K562 (cell line): ENCODE measurements around the gene DAPK3. TPM values are rescaled to one million over a fixed set of nuclear protein-coding genes. Genes with fewer than 3 reads are reported as not detected.

Experiments used
- CCNT2 ChIP-seq: IDR thresholded peaks from 2 replicates; pipeline ENCODE4 v1.6.1; 2011; ENCODE audit warnings: borderline replicate concordance, low read depth, mild to moderate bottlenecking, moderate library complexity, mixed read lengths, low read length; ENCODE audit not compliant: insufficient read length; ENCODE audit errors: extremely low read depth
- CGGBP1 ChIP-seq: fragments of 250-450 bp; sonication (Bioruptor Pico); IDR thresholded peaks from 2 replicates; pipeline ENCODE4 v1.9.0; 2021; ENCODE audit warnings: mild to moderate bottlenecking
- GABPB2 ChIP-seq: fragments of 250-450 bp; sonication (Bioruptor Pico); conservative IDR thresholded peaks from 2 replicates; pipeline ENCODE4 v1.5.1; 2021; ENCODE audit warnings: mild to moderate bottlenecking
- GATA2 ChIP-seq: sonication (generic); formaldehyde crosslinking; IDR thresholded peaks from 2 replicates; pipeline ENCODE4 v1.4.0; 2020; ENCODE audit warnings: mild to moderate bottlenecking, missing genetic modification reagents
- HEY1 ChIP-seq: fragments of 250-450 bp; sonication (Bioruptor Pico); IDR thresholded peaks from 2 replicates; pipeline ENCODE4 v1.5.0; 2020; ENCODE audit warnings: mild to moderate bottlenecking, moderate library complexity, borderline replicate concordance
- KDM5B ChIP-seq: fragments of 200-600 bp; sonication (generic); IDR thresholded peaks from 2 replicates; pipeline ENCODE4 v1.6.1; 2012; ENCODE audit warnings: low read depth, mild to moderate bottlenecking, moderate library complexity, low read length, control low read depth, inconsistent platforms; ENCODE audit not compliant: insufficient replicate concordance
- POLR2B ChIP-seq: fragments of 450-650 bp; IDR thresholded peaks from 2 replicates; pipeline ENCODE4 v1.6.1; 2018; ENCODE audit warnings: low read depth; ENCODE audit not compliant: partially characterized antibody
- RFX1 ChIP-seq: fragments of 450-650 bp; IDR thresholded peaks from 2 replicates; pipeline ENCODE4 v1.6.1; 2016; ENCODE audit warnings: mild to moderate bottlenecking, moderate library complexity
- SIRT6 ChIP-seq: IDR thresholded peaks from one replicate; pipeline ENCODE4 v1.6.1; 2012; ENCODE audit warnings: low read depth, mild to moderate bottlenecking, control low read depth, inconsistent platforms, low read length, moderate library complexity
- SMC3 ChIP-seq: conservative IDR thresholded peaks from 2 replicates; pipeline ENCODE4 v1.6.1; 2011; ENCODE audit warnings: low read depth, low read length, improper control_type of control experiment; ENCODE audit not compliant: insufficient read depth
- SUPT5H ChIP-seq: fragments of 450-650 bp; IDR thresholded peaks from 2 replicates; pipeline ENCODE4 v1.6.1; 2016
- TAF7 ChIP-seq: fragments of 450-650 bp; IDR thresholded peaks from 2 replicates; pipeline ENCODE4 v1.6.1; 2016; ENCODE audit warnings: missing genetic modification characterization, missing compliant biosample characterization
- TEAD2 ChIP-seq: fragments of 450-650 bp; IDR thresholded peaks from 2 replicates; pipeline ENCODE4 v1.6.1; 2016; ENCODE audit warnings: missing genetic modification characterization, control low read depth, missing compliant biosample characterization
- ZBTB33 ChIP-seq: sonication (generic); formaldehyde crosslinking; IDR thresholded peaks from 2 replicates; pipeline ENCODE4 v1.8.1; 2023; ENCODE audit warnings: mild to moderate bottlenecking, missing genetic modification reagents
- ZNF79 ChIP-seq: fragments of 250-450 bp; sonication (Bioruptor Pico); IDR thresholded peaks from 2 replicates; pipeline ENCODE4 v1.4.0; 2020; ENCODE audit warnings: low read depth, mild to moderate bottlenecking, moderate library complexity
- polyA plus RNA-seq, 8 experiments: library from polyadenylated mRNA; depleted of rRNA in 4 of 8; stranded (reverse) in 5 of 8; unstranded in 3 of 8; fragments of >200 nt; fragmentation: Nextera tagmentation in 2 of 8; fragmentation: Illumina TruSeq in 1 of 8; extraction: Ambion mirVana in 2 of 8; extraction: Trizol in 1 of 8; gene quantifications; 2 replicates each; pipeline versions ENCODE4 v1.2.1 to v1.2.3, GENCODE V29; 2011 to 2014; ENCODE audit warnings: inconsistent platforms in 1 of 8, missing spikeins in 1 of 8
- total RNA-seq, 7 experiments: library from RNA; depleted of rRNA in 6 of 7; stranded (reverse); fragments of >200 nt in 6 of 7; fragmentation: Illumina TruSeq in 2 of 7; extraction: Trizol in 2 of 7; gene quantifications; 2 replicates each; pipeline versions ENCODE4 v1.2.1 to v1.2.3, GENCODE V29; 2011 to 2021; ENCODE audit warnings: low replicate concordance in 1 of 7
- TF ChIP-seq, protein P1 (sequence below), 2 experiments: fragments of 450-650 bp in 1 of 2; IDR thresholded peaks; 2 replicates each; pipeline ENCODE4 v1.6.1; 2011 to 2017; ENCODE audit warnings: low read depth in 2 of 2, antibody characterized with exemption in 1 of 2, borderline replicate concordance in 1 of 2, low read length in 1 of 2, mild to moderate bottlenecking in 1 of 2, mixed read lengths in 1 of 2; ENCODE audit not compliant: control insufficient read depth in 1 of 2
- TF ChIP-seq, protein P2 (sequence below): fragments of 450-650 bp; IDR thresholded peaks from 2 replicates; pipeline ENCODE4 v1.6.1; 2017; ENCODE audit warnings: antibody characterized with exemption
- TF ChIP-seq, protein P3 (sequence below): fragments of 250-450 bp; sonication (Bioruptor Pico); IDR thresholded peaks from 2 replicates; pipeline ENCODE4 v1.8.0; 2021; ENCODE audit warnings: borderline replicate concordance, mild to moderate bottlenecking, moderate library complexity; ENCODE audit not compliant: poor library complexity, severe bottlenecking
- TF ChIP-seq, protein P4 (sequence below): sonication (generic); formaldehyde crosslinking; IDR thresholded peaks from 2 replicates; pipeline ENCODE4 v1.8.0; 2022; ENCODE audit warnings: mild to moderate bottlenecking, missing genetic modification reagents

The DAPK3 gene
- total and polyA plus RNA-seq, 9 of the 15 experiments (the other 6 are each of a cell fraction or from before 2014, with no cell fraction given) = 0.14 to 63.4 (median 25.0) TPM

- TF ChIP-seq, protein P1, sequence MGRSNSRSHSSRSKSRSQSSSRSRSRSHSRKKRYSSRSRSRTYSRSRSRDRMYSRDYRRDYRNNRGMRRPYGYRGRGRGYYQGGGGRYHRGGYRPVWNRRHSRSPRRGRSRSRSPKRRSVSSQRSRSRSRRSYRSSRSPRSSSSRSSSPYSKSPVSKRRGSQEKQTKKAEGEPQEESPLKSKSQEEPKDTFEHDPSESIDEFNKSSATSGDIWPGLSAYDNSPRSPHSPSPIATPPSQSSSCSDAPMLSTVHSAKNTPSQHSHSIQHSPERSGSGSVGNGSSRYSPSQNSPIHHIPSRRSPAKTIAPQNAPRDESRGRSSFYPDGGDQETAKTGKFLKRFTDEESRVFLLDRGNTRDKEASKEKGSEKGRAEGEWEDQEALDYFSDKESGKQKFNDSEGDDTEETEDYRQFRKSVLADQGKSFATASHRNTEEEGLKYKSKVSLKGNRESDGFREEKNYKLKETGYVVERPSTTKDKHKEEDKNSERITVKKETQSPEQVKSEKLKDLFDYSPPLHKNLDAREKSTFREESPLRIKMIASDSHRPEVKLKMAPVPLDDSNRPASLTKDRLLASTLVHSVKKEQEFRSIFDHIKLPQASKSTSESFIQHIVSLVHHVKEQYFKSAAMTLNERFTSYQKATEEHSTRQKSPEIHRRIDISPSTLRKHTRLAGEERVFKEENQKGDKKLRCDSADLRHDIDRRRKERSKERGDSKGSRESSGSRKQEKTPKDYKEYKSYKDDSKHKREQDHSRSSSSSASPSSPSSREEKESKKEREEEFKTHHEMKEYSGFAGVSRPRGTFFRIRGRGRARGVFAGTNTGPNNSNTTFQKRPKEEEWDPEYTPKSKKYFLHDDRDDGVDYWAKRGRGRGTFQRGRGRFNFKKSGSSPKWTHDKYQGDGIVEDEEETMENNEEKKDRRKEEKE (IDR thresholded peaks at IDR 0.05; ENCODE audit: borderline replicate concordance in 1 of 2, control insufficient read depth in 1 of 2, low read depth in 2 of 2, low read length in 1 of 2) = no peak
- TF ChIP-seq CGGBP1 (CRISPR knock-in tag) = 0 out of 2 replicates have a peak, but pooled peaks have one; percentile 22
- TF ChIP-seq GATA2 (CRISPR knock-in tag) = no peak
- TF ChIP-seq SMC3 = no peak
- TF ChIP-seq CCNT2 = peak; percentile 2
- no peak for TF ChIP-seq SIRT6
- TF ChIP-seq, protein P2, sequence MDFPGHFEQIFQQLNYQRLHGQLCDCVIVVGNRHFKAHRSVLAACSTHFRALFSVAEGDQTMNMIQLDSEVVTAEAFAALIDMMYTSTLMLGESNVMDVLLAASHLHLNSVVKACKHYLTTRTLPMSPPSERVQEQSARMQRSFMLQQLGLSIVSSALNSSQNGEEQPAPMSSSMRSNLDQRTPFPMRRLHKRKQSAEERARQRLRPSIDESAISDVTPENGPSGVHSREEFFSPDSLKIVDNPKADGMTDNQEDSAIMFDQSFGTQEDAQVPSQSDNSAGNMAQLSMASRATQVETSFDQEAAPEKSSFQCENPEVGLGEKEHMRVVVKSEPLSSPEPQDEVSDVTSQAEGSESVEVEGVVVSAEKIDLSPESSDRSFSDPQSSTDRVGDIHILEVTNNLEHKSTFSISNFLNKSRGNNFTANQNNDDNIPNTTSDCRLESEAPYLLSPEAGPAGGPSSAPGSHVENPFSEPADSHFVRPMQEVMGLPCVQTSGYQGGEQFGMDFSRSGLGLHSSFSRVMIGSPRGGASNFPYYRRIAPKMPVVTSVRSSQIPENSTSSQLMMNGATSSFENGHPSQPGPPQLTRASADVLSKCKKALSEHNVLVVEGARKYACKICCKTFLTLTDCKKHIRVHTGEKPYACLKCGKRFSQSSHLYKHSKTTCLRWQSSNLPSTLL = no peak
- TF ChIP-seq SUPT5H = peak; percentile 46; the same call in 1 of the 2 replicates
- TF ChIP-seq, protein P3, sequence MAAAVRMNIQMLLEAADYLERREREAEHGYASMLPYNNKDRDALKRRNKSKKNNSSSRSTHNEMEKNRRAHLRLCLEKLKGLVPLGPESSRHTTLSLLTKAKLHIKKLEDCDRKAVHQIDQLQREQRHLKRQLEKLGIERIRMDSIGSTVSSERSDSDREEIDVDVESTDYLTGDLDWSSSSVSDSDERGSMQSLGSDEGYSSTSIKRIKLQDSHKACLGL (CRISPR knock-in tag) = no peak
- TF ChIP-seq RFX1 = no peak
- TF ChIP-seq HEY1 = no peak
- no peak for TF ChIP-seq POLR2B
- TF ChIP-seq TEAD2 (tag) = no peak
- no peak for TF ChIP-seq KDM5B
- no peak for TF ChIP-seq ZNF79 (CRISPR knock-in tag)
- no peak for TF ChIP-seq GABPB2 (CRISPR knock-in tag)
- TF ChIP-seq, protein P4, sequence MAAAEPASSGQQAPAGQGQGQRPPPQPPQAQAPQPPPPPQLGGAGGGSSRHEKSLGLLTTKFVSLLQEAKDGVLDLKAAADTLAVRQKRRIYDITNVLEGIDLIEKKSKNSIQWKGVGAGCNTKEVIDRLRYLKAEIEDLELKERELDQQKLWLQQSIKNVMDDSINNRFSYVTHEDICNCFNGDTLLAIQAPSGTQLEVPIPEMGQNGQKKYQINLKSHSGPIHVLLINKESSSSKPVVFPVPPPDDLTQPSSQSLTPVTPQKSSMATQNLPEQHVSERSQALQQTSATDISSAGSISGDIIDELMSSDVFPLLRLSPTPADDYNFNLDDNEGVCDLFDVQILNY (CRISPR knock-in tag) = no peak
- no peak for TF ChIP-seq TAF7 (tag)
- peak; percentile 76 for TF ChIP-seq ZBTB33 (CRISPR knock-in tag)
Observed at GRCh38 chr19:3979289-3979673, 8.4 kb upstream of the DAPK3 start (continued).
